Measurements from ENCODE around the gene PTTG1IP.
"Not testable (repeated sequence)": the region's sequence is repeated elsewhere in the genome, so short reads cannot be mapped to it uniquely, and the experiment has no call there.

PTTG1IP gene

GRCh38 chr21:44833663-44834062 is 39.8 kb downstream of the PTTG1IP start:
- H3K4me1 Mint-ChIP-seq, result peaks cover 28% of the 10 kb centered on the region
- no peak for ATAC-seq
- no peaks in the 10 kb centered on the region for H3K27me3 Mint-ChIP-seq
- H3K9me3 Mint-ChIP-seq, result peaks cover 2% of the 10 kb centered on the region
- no peak overlapping the region for H3K27ac Mint-ChIP-seq
- DNase-seq, result no peak
- no peaks in the 10 kb centered on the region for H3K36me3 Mint-ChIP-seq (ENCODE audit: low read depth)
- H3K4me3 Mint-ChIP-seq, result no peak overlapping the region

GRCh38 chr21:44832516-44833255 is 40.8 kb downstream of the PTTG1IP start:
- not testable (repeated sequence) for H3K27ac Mint-ChIP-seq; H3K4me3 Mint-ChIP-seq; H3K36me3 Mint-ChIP-seq (ENCODE audit: low read depth); DNase-seq; H3K27me3 Mint-ChIP-seq; ATAC-seq
- Mint-ChIP-seq H3K9me3 (peaks cover 12% of the 10 kb centered on the region), H3K4me1 (peaks cover 31% of the 10 kb centered on the region)

- peaks cover 5% of the 10 kb centered on the region for H3K36me3 Mint-ChIP-seq (ENCODE audit: low read depth)
- H3K27me3 Mint-ChIP-seq, result no peaks in the 10 kb centered on the region
- DNase-seq (no peak), ATAC-seq (no peak)
- peaks cover 31% of the 10 kb centered on the region for H3K4me1 Mint-ChIP-seq
- no peak overlapping the region for H3K4me3 Mint-ChIP-seq
- peaks cover 19% of the 10 kb centered on the region for H3K9me3 Mint-ChIP-seq
- no peak overlapping the region for H3K27ac Mint-ChIP-seq
Observed at GRCh38 chr21:44831227-44831860, 42.1 kb downstream of the PTTG1IP start.

DNA sequence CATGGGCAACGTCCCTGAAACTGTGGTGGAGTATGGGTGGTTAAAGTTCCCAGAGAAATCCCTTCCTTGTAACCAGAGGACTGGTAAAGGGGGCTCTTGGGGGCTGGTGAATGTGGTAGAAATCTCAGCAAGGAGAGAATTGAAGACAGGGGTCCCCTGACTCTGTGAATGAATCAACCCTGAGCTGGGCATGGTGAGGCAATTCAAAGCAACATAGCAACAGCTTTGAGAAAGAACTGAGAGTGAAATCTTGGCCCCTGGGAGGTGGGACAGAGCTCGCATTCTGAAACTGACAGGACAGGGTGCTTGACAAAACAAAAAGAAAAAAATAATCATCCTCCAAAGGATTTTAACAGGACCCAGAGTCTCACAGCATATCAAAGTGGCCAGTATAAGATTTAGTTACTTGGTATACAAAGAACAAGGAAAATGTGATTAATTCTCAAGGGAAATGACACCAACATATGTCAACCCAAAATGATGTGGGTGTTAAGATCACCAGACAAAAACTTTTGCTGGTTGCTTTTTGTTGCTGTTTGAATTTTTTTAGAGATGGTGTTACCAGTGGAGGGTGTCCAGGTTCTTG is 43.9 kb downstream of the PTTG1IP start:
- Mint-ChIP-seq H3K4me3 (no peak overlapping the region), H3K27ac (peak overlapping the region; percentile 75), H3K4me1 (peaks cover 31% of the 10 kb centered on the region), H3K9me3 (peaks cover 19% of the 10 kb centered on the region), H3K36me3 (ENCODE audit: low read depth) (peaks cover 5% of the 10 kb centered on the region), H3K27me3 (no peaks in the 10 kb centered on the region)
- peak; percentile 82 for ATAC-seq
- no peak for DNase-seq

DNA sequence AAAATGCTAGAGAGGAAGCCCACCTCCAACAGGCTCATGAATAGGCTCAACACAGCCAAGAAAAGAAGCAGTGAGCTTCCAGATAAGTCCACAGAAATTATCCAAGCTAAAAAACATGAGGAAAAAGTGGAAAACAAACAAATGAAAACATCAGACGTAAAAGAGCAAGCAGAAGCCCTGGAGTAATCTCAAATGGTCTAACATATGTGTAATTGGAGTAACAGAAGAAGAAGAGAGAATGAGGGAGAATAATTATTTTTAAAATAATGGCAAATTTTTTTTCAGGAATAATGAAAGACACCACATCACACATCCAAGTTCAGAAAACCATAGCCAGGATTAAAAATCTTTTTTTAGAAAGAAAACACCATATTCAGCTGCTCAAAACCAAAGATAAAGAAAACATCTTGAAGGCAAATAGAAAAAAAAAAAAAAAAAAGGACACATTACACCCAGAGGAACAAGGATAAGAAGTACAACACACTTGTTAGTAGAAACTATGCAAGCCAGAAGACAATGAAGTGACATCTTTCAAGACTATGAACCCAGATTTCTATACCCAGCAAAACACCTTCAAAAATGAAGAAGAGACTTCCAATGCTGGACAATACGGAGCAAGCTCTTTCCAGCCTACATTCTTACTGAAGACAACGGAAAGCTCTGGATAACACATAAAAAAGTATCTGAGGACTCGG is 45.0 kb downstream of the PTTG1IP start:
- no peak for DNase-seq
- Mint-ChIP-seq H3K4me3 (no peak overlapping the region), H3K4me1 (peaks cover 31% of the 10 kb centered on the region), H3K27me3 (no peaks in the 10 kb centered on the region), H3K36me3 (ENCODE audit: low read depth) (peaks cover 8% of the 10 kb centered on the region), H3K9me3 (peaks cover 22% of the 10 kb centered on the region), H3K27ac (no peak overlapping the region)
- ATAC-seq, result no peak

- no peak for DNase-seq
- Mint-ChIP-seq H3K4me3 (no peak overlapping the region), H3K4me1 (no peaks in the 10 kb centered on the region), H3K9me3 (peaks cover 29% of the 10 kb centered on the region), H3K27me3 (peaks cover 2% of the 10 kb centered on the region), H3K36me3 (ENCODE audit: low read depth) (peaks cover 7% of the 10 kb centered on the region), H3K27ac (no peak overlapping the region)
- no peak for ATAC-seq
Observed at GRCh38 chr21:44823179-44823660, 50.3 kb downstream of the PTTG1IP start.

- Mint-ChIP-seq H3K27ac (no peak overlapping the region), H3K27me3 (peaks cover 2% of the 10 kb centered on the region), H3K4me3 (no peak overlapping the region), H3K36me3 (ENCODE audit: low read depth) (peaks cover 6% of the 10 kb centered on the region), H3K9me3 (peaks cover 23% of the 10 kb centered on the region), H3K4me1 (no peaks in the 10 kb centered on the region)
- DNase-seq, result no peak
- no peak for ATAC-seq
Observed at GRCh38 chr21:44822484-44823178, 50.9 kb downstream of the PTTG1IP start.

GRCh38 chr21:44820851-44821250 is 52.6 kb downstream of the PTTG1IP start:
- Mint-ChIP-seq H3K9me3 (peaks cover 17% of the 10 kb centered on the region), H3K27me3 (peaks cover 2% of the 10 kb centered on the region), H3K27ac (no peak overlapping the region), H3K4me3 (no peak overlapping the region), H3K36me3 (ENCODE audit: low read depth) (peaks cover 5% of the 10 kb centered on the region), H3K4me1 (peaks cover 11% of the 10 kb centered on the region)
- ATAC-seq (no peak), DNase-seq (no peak)

- H3K27me3 Mint-ChIP-seq, result peaks cover 2% of the 10 kb centered on the region
- H3K36me3 Mint-ChIP-seq (ENCODE audit: low read depth), result peaks cover 5% of the 10 kb centered on the region
- peaks cover 15% of the 10 kb centered on the region for H3K4me1 Mint-ChIP-seq
- no peak for ATAC-seq
- H3K9me3 Mint-ChIP-seq, result peaks cover 17% of the 10 kb centered on the region
- peak overlapping the region; percentile 64 for H3K27ac Mint-ChIP-seq
- no peak for DNase-seq
- H3K4me3 Mint-ChIP-seq, result peak overlapping the region; percentile 63
Observed at GRCh38 chr21:44819283-44820243, 53.9 kb downstream of the PTTG1IP start.

DNA sequence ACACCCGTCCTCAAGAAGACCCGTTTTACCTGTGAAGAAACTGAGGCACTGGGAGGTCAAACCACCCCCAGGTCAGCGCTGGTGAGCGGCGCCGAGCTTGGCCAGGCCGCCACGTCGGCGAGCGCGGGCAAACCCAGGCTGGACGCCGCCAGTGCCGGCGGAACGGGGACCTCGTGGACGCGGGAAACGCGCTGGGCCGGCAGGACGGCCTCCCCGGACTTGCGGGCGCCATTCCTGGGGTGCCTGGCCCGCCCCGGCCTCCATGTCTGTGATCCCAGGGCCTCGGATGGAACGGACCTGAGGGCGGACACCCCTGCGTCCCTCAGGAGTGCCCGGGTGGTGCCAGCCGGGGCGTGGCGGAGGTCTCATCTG is 54.9 kb downstream of the PTTG1IP start:
- H3K27me3 Mint-ChIP-seq, result peaks cover 2% of the 10 kb centered on the region

GRCh38 chr21:44817914-44818639 is 55.4 kb downstream of the PTTG1IP start, which contains the start of gene SUMO3:
TSS of gene SUMO3 (minus strand) at chr21:44818062. CDS start at chr21:44817968, 94 bp downstream.
- Mint-ChIP-seq H3K27me3 (peaks cover 2% of the 10 kb centered on the region), H3K27ac (no peak within 1 kb of the TSS), H3K4me1 (peaks cover 15% of the 10 kb centered on the region), H3K36me3 (ENCODE audit: low read depth) (peaks cover 2% of the 10 kb centered on the region), H3K9me3 (peaks cover 9% of the 10 kb centered on the region), H3K4me3 (peak within 1 kb of the TSS; percentile 71)
- ATAC-seq (peak; percentile 77), DNase-seq (peak; percentile 88)

More for the DNA sequence above, 54.9 kb downstream of the PTTG1IP start:
- H3K4me1 Mint-ChIP-seq, result peaks cover 15% of the 10 kb centered on the region
- H3K36me3 Mint-ChIP-seq (ENCODE audit: low read depth), result peaks cover 3% of the 10 kb centered on the region
- ATAC-seq, result no peak
- DNase-seq, result no peak
- peak overlapping the region; percentile 63 for H3K4me3 Mint-ChIP-seq
- no peak overlapping the region for H3K27ac Mint-ChIP-seq
- H3K9me3 Mint-ChIP-seq, result peaks cover 14% of the 10 kb centered on the region

DNA sequence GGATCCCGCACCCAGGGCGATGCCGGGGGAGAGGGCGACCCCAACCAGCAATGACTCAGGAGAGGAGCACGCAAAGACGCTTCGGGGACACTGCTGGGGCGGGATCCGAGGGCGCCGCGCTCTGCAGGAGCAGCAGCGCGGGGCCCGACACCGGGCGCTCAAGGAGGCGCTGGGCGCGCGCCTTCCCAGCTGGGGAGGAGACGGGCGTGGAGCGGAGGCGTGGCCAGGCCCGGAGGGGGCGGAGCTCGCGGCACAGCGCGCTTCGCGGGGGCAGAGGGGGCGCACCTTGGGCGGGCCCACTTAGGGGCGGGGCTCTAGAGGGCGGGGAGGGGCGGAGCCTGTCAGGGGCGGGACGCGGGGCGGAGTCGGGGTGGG is 56.0 kb downstream of the PTTG1IP start:
- Mint-ChIP-seq H3K4me1 (peaks cover 15% of the 10 kb centered on the region), H3K27ac (no peak overlapping the region), H3K9me3 (peaks cover 3% of the 10 kb centered on the region), H3K36me3 (ENCODE audit: low read depth) (peaks cover 2% of the 10 kb centered on the region), H3K4me3 (peak overlapping the region; percentile 71), H3K27me3 (peaks cover 2% of the 10 kb centered on the region)
- ATAC-seq, result peak; percentile 72
- peak; percentile 96 for DNase-seq

All from activated naive CD8-positive, alpha-beta T cell treated with anti-CD3 and anti-CD28 coated beads, Interleukin-2, amount 50 U/mL, for 24 hours (primary cell).